ENCODE measurements around the gene MOCOS. TPM values are rescaled to one million over a fixed set of nuclear protein-coding genes. Genes with fewer than 3 reads are reported as not detected.

MOCOS gene
- total RNA-seq, 3 donors from 2014 or later = 3.3 to 4.7 (median 4.4) TPM

- no peak for ATAC-seq
Measured at GRCh38 chr18:36196238-36196995, 9.1 kb downstream of the MOCOS start.

DNA sequence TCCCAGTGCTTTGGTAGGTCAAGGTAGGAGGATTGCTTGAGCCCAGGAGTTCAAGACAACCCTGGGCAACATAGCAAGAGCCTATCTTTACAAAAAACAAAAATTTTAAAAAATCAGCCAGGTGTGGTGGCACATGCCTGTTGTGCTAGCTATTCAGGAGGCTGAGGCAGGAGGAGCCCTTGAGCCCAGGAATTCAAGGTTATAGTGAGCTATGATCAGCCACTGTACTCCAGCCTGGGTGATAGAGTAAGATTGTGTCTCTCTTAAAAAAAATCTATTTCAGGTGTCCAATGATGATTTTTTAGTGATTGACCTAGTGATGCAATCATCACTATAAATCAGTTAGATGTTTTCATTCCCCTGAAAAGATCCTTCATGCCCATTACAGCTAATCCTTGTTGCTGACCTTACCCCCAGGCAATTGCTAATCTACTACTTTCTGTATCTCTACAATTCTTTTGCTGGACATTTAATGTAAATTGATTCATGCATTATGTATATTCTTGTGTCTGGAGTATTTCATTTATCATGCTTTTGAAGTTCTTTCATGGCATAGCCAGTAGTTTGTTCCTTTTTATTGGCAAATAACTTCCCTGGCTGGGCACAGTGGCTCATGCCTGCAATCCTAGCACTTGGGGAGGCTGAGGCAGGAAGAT, 10.3 kb downstream of the MOCOS start:
- intact Hi-C loops (cut with DNase I, micrococcal nuclease) = no loop called here
- Histone ChIP-seq H3K4me1 (ENCODE audit: low read depth) (no peaks in the 10 kb centered on the region), H3K9me3 (no peaks in the 10 kb centered on the region), H3K4me3 (no peak overlapping the region), H3K36me3 (ENCODE audit: low read depth) (no peaks in the 10 kb centered on the region)
- TF ChIP-seq, protein P1, sequence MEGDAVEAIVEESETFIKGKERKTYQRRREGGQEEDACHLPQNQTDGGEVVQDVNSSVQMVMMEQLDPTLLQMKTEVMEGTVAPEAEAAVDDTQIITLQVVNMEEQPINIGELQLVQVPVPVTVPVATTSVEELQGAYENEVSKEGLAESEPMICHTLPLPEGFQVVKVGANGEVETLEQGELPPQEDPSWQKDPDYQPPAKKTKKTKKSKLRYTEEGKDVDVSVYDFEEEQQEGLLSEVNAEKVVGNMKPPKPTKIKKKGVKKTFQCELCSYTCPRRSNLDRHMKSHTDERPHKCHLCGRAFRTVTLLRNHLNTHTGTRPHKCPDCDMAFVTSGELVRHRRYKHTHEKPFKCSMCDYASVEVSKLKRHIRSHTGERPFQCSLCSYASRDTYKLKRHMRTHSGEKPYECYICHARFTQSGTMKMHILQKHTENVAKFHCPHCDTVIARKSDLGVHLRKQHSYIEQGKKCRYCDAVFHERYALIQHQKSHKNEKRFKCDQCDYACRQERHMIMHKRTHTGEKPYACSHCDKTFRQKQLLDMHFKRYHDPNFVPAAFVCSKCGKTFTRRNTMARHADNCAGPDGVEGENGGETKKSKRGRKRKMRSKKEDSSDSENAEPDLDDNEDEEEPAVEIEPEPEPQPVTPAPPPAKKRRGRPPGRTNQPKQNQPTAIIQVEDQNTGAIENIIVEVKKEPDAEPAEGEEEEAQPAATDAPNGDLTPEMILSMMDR (IDR thresholded peaks at IDR 0.05) = no peak
- DNase-seq (no peak), ATAC-seq (no peak)

More at GRCh38 chr18:36196238-36196995, 9.1 kb downstream of the MOCOS start:
- DNase-seq = no peak
- Histone ChIP-seq H3K36me3 (ENCODE audit: low read depth) (no peaks in the 10 kb centered on the region), H3K9me3 (no peaks in the 10 kb centered on the region), H3K4me1 (ENCODE audit: low read depth) (no peaks in the 10 kb centered on the region), H3K4me3 (no peak overlapping the region)
- TF ChIP-seq, protein P1 (IDR thresholded peaks at IDR 0.05) = no peak
- intact Hi-C loops (cut with DNase I, micrococcal nuclease) = no loop called here

DNA sequence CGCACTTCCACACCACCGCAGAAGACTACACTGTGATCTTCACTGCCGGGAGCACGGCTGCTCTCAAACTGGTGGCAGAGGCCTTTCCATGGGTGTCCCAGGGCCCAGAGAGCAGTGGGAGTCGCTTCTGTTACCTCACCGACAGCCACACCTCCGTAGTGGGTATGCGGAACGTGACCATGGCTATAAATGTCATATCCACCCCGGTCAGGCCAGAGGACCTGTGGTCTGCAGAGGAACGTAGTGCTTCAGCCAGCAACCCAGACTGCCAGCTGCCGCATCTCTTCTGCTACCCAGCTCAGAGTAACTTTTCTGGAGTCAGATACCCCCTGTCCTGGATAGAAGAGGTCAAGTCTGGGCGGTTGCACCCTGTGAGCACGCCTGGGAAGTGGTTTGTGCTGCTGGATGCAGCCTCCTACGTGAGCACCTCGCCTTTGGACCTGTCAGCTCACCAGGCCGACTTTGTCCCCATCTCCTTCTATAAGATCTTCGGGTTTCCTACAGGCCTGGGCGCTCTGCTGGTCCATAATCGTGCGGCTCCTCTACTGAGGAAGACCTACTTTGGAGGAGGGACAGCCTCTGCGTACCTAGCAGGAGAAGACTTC, 12.5 kb downstream of the MOCOS start:
- Histone ChIP-seq H3K4me1 (ENCODE audit: low read depth) (no peaks in the 10 kb centered on the region), H3K36me3 (ENCODE audit: low read depth) (no peaks in the 10 kb centered on the region), H3K4me3 (no peak overlapping the region), H3K9me3 (no peaks in the 10 kb centered on the region)
- ATAC-seq = no peak
- TF ChIP-seq, protein P1 (IDR thresholded peaks at IDR 0.05) = no peak
- intact Hi-C loops (cut with DNase I, micrococcal nuclease) = no loop called here
- DNase-seq = no peak

- no peak for DNase-seq
Measured at GRCh38 chr18:36200354-36200771, 13.1 kb downstream of the MOCOS start.

GRCh38 chr18:36201765-36202164, 14.5 kb downstream of the MOCOS start:
- TF ChIP-seq, protein P1 (IDR thresholded peaks at IDR 0.05) = no peak

More at GRCh38 chr18:36200354-36200771, 13.1 kb downstream of the MOCOS start:
- Histone ChIP-seq H3K36me3 (ENCODE audit: low read depth) (no peaks in the 10 kb centered on the region), H3K4me3 (no peak overlapping the region), H3K9me3 (no peaks in the 10 kb centered on the region), H3K4me1 (ENCODE audit: low read depth) (no peaks in the 10 kb centered on the region)
- TF ChIP-seq, protein P1 (IDR thresholded peaks at IDR 0.05) = no peak
- ATAC-seq = no peak
- intact Hi-C loops (cut with DNase I, micrococcal nuclease) = no loop called here

More at GRCh38 chr18:36201765-36202164, 14.5 kb downstream of the MOCOS start:
- no peaks in the 10 kb centered on the region for H3K36me3 ChIP-seq (ENCODE audit: low read depth)
- intact Hi-C loops (cut with DNase I, micrococcal nuclease) = no loop called here
- ATAC-seq (no peak), DNase-seq (no peak)
- H3K4me1 ChIP-seq (ENCODE audit: low read depth) = no peaks in the 10 kb centered on the region
- H3K4me3 ChIP-seq = no peak overlapping the region
- no peaks in the 10 kb centered on the region for H3K9me3 ChIP-seq
